T-helper 17 cell (primary cell): ENCODE measurements around the gene CDK5R1. TPM values are rescaled to one million over a fixed set of nuclear protein-coding genes. Genes with fewer than 3 reads are reported as not detected.
A peak's percentile ranks its signal among the peaks of the same experiment; 100 is the strongest.

Experiments
- ATAC-seq: fragments of 150-1000 bp; cut with Tn5 transposase; 2 replicates; pipeline ENCODE4 v1.10.0; 2021; ENCODE audit warnings: mild to moderate bottlenecking, moderate library complexity
- DNase-seq, 3 donors: peaks; one replicate each; pipeline versions ENCODE4 v3.0.0 to v3.0.0-alpha.2; 2020 to 2021
- H3K9me3 ChIP-seq: one replicate; pipeline ENCODE4 v1.7.0; 2013; ENCODE audit warnings: low read length, mild to moderate bottlenecking; ENCODE audit not compliant: control insufficient read depth, poor library complexity, severe bottlenecking
- H3K27ac Mint-ChIP-seq: one replicate; pipeline ENCODE4 v1.8.0; 2022; ENCODE audit warnings: mild to moderate bottlenecking, moderate library complexity, mixed read lengths
- H3K27me3 Mint-ChIP-seq: one replicate; pipeline ENCODE4 v1.8.0; 2022; ENCODE audit warnings: mixed read lengths
- H3K36me3 Mint-ChIP-seq: one replicate; pipeline ENCODE4 v1.8.0; 2022; ENCODE audit warnings: low read depth, mixed read lengths
- H3K4me1 Mint-ChIP-seq: one replicate; pipeline ENCODE4 v1.8.0; 2022; ENCODE audit warnings: mild to moderate bottlenecking, mixed read lengths
- H3K4me3 Mint-ChIP-seq: one replicate; pipeline ENCODE4 v1.8.0; 2022; ENCODE audit warnings: mild to moderate bottlenecking, moderate library complexity, mixed read lengths
- total RNA-seq, 4 donors: library from RNA in 2 of 4; stranded (reverse) in 2 of 4; gene quantifications; one replicate each; pipeline ENCODE4 v1.2.3 and lab custom pipeline; 2022 to 2026

CDK5R1 gene
- total RNA-seq, 2 donors from 2014 or later, result 8.0 to 8.2 TPM

DNA sequence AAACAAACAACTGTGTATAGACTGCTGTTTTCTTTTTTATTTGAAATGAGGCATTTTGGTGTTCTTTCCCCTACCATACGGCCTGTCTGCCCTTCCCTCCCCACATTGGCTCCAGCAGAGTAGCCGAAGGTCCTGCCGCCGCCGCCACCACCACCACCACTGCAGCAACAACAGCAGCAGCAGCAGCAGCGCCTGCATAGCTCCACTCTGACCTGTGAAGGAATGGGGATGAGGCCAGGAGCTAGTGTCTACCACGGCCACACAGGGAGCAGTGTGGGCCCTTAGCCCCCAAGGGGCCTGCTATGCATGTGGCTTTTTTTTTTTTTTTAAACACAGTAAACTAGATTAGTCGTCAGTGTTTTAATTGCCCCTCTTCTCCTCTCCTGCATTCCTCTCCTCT is 5.6 kb upstream of the CDK5R1 start:
- DNase-seq (no peak), ATAC-seq (no peak)
- Mint-ChIP-seq H3K36me3 (peaks cover 11% of the 10 kb centered on the region), H3K4me3 (no peak overlapping the region), H3K27ac (peak overlapping the region; percentile 84), H3K4me1 (peaks cover 11% of the 10 kb centered on the region), H3K27me3 (no peaks in the 10 kb centered on the region)
- no peaks in the 10 kb centered on the region for H3K9me3 ChIP-seq

DNA sequence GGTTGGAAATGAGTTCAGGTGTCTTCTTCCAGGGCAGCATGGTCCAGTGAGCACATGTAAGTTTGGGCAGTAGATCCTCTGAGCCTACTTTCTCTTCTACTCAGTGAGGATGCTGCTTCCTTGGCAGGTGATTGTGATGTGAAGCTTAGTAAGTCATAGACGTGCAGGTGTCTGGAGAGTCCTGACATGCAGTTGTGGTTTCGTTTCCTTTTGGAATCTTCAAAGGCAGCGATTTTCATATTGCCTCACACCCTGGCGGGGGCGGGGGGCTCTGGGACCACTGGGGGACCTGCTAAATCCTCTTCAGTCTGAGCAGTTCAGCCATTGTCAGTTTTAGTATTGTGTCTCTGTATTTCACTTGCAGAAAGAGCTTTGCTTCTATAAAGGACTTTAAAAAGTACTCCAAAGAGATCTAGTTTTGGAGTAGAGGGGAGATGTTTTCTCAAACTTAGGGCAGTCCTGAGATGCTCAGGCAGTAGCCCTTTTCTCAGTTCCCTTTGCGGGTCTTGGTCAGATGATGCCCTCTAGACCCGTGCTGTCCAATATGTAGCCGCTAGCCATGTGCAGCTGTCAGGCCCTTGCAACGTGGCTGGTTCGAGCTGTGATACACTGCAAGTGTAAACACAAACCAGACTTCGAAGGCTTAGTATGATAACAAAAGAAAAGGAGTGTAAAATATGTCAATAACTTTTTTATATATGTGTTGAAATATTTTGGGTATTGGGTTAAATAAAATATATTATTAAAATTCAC is 4.0 kb upstream of the CDK5R1 start:
- ATAC-seq (no peak), DNase-seq (no peak)
- H3K9me3 ChIP-seq, result no peaks in the 10 kb centered on the region
- H3K4me3 Mint-ChIP-seq, result no peak overlapping the region
- H3K4me1 Mint-ChIP-seq, result peaks cover 14% of the 10 kb centered on the region
- peaks cover 11% of the 10 kb centered on the region for H3K36me3 Mint-ChIP-seq
- no peaks in the 10 kb centered on the region for H3K27me3 Mint-ChIP-seq
- peak overlapping the region; percentile 92 for H3K27ac Mint-ChIP-seq

- Mint-ChIP-seq H3K27ac (peak overlapping the region; percentile 92), H3K4me1 (peaks cover 20% of the 10 kb centered on the region), H3K4me3 (peak overlapping the region; percentile 69), H3K27me3 (no peaks in the 10 kb centered on the region), H3K36me3 (peaks cover 13% of the 10 kb centered on the region)
- DNase-seq (no peak), ATAC-seq (peak; percentile 37)
- no peaks in the 10 kb centered on the region for H3K9me3 ChIP-seq
These were observed 3.3 kb upstream of the CDK5R1 start for GRCh38 chr17:32483451-32484019.

GRCh38 chr17:32484041-32484461 is 2.7 kb upstream of the CDK5R1 start:
- peaks cover 25% of the 10 kb centered on the region for H3K4me1 Mint-ChIP-seq
- no peaks in the 10 kb centered on the region for H3K9me3 ChIP-seq
- peak overlapping the region; percentile 92 for H3K27ac Mint-ChIP-seq
- no peak for ATAC-seq
- H3K36me3 Mint-ChIP-seq, result peaks cover 13% of the 10 kb centered on the region
- H3K4me3 Mint-ChIP-seq, result no peak overlapping the region
- H3K27me3 Mint-ChIP-seq, result no peaks in the 10 kb centered on the region
- DNase-seq, result no peak

DNA sequence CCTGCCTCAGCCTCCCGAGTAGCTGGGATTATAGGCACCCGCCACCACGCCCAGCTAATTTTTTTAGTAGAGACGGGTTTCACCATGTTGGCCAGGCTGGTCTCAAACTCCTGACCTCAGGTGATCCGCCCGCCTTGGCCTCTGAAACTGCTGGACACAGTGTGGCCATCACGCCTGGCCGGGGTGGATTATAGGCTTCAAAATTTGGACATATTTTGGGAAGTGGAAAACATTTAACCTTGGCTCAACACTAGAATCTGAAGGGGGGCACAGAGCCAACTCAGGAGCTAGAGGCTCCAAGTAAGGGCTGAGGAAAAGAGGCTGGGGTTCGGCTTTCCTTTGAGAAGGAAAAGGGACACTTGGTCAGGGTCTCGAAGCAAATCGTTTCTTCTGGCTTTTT is 2.2 kb upstream of the CDK5R1 start:
- H3K36me3 Mint-ChIP-seq, result peaks cover 10% of the 10 kb centered on the region
- ATAC-seq (no peak), DNase-seq (no peak)
- H3K4me3 Mint-ChIP-seq, result no peak overlapping the region
- H3K4me1 Mint-ChIP-seq, result peaks cover 29% of the 10 kb centered on the region
- H3K27me3 Mint-ChIP-seq, result no peaks in the 10 kb centered on the region
- H3K9me3 ChIP-seq, result no peaks in the 10 kb centered on the region
- peak overlapping the region; percentile 92 for H3K27ac Mint-ChIP-seq

DNA sequence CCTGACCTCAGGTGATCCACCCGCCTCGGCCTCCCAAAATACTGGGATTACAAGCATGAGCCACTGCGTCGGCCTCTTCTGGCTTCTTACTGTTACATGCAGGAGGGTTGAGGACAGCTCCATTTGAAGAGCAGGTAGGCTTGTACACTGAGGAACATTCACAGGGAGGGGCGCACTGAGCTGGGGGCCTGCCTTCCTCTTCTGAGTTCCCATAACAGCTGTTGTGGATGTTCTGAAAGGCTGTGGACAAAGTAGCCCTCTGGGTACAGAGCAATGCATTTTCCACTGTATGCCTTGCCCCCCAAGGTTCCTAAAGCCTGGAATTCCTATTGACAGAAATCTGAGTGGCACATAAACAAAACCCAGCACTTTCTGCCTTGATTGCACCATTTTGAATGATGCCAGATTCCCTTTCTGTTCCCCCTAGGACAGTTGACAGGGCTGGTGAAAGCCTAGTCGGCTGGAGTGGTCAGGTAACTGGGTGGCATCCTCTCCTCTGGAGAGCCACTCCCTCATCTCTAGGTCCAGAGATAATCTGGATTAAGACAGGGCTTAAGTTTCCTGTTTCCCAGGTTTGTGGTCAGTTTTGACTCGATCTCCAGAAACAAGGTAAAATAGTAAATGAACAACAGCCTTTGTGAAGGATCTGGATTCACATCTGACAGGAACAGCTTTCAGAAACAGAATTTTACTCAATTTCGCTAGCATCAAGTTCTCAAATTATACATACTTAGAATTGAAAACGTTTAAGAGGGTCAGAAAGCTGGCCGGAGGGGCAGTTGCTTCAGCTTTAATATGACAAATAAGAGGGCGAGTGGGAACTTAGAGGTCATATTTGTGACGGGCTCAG is 1.3 kb upstream of the CDK5R1 start:
- no peak for DNase-seq
- H3K9me3 ChIP-seq, result no peaks in the 10 kb centered on the region
- no peaks in the 10 kb centered on the region for H3K27me3 Mint-ChIP-seq
- peak overlapping the region; percentile 85 for H3K4me3 Mint-ChIP-seq
- H3K4me1 Mint-ChIP-seq, result peaks cover 33% of the 10 kb centered on the region
- peak overlapping the region; percentile 51 for H3K27ac Mint-ChIP-seq
- no peak for ATAC-seq
- peaks cover 9% of the 10 kb centered on the region for H3K36me3 Mint-ChIP-seq

DNA sequence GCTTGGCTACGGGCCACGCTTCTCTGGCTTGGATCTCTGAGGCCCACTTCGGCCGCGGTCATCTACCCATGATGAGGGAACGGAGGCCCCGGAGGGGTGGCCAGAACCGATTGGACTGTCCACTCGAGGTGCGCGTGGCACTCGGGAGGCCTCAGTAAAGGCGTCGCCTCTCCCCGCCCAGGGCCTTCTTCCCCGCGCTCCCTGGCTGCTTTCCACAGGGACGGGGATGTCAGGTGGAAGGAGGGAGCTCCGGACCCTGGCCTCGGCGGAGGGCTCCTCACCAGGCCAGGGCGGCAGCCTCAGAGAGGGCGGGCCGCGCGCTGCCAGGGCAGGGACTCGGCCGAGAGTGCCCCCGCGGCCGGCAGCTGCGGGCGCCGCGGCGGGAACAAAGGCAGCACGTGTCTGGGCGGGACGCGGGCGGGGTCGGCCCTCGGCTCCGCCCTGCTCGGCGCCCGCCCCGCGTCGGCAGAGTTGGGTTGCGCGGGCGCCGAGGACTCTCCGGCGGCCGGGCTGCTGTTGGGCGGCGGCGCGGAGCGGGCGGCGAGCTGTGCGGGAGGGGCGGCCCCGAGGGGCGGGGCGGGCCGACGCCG is 587 bp upstream of the CDK5R1 start:
- ATAC-seq, result peak; percentile 82
- peak; percentile 66 to 74 (median 70) for DNase-seq
- Mint-ChIP-seq H3K27ac (peak overlapping the region; percentile 51), H3K4me1 (peaks cover 35% of the 10 kb centered on the region), H3K4me3 (peak overlapping the region; percentile 85), H3K36me3 (peaks cover 6% of the 10 kb centered on the region), H3K27me3 (no peaks in the 10 kb centered on the region)
- H3K9me3 ChIP-seq, result no peaks in the 10 kb centered on the region

DNA sequence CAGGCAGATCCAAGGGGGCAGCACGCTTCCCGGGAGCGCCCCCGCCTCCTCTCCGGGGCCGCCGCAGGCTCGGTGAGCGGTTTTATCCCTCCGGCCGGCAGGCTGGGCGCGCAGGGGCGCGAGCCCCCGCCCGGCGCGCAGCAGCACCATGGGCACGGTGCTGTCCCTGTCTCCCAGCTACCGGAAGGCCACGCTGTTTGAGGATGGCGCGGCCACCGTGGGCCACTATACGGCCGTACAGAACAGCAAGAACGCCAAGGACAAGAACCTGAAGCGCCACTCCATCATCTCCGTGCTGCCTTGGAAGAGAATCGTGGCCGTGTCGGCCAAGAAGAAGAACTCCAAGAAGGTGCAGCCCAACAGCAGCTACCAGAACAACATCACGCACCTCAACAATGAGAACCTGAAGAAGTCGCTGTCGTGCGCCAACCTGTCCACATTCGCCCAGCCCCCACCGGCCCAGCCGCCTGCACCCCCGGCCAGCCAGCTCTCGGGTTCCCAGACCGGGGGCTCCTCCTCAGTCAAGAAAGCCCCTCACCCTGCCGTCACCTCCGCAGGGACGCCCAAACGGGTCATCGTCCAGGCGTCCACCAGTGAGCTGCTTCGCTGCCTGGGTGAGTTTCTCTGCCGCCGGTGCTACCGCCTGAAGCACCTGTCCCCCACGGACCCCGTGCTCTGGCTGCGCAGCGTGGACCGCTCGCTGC is 832 bp downstream of the CDK5R1 start:
- no peaks in the 10 kb centered on the region for H3K27me3 Mint-ChIP-seq
- no peak for DNase-seq
- H3K36me3 Mint-ChIP-seq, result peaks cover 2% of the 10 kb centered on the region
- no peaks in the 10 kb centered on the region for H3K9me3 ChIP-seq
- peaks cover 42% of the 10 kb centered on the region for H3K4me1 Mint-ChIP-seq
- peak overlapping the region; percentile 85 for H3K27ac Mint-ChIP-seq
- H3K4me3 Mint-ChIP-seq, result peak overlapping the region; percentile 94
- no peak for ATAC-seq

- H3K27me3 Mint-ChIP-seq, result no peaks in the 10 kb centered on the region
- peaks cover 2% of the 10 kb centered on the region for H3K36me3 Mint-ChIP-seq
- peak overlapping the region; percentile 94 for H3K4me3 Mint-ChIP-seq
- peak overlapping the region; percentile 85 for H3K27ac Mint-ChIP-seq
- peaks cover 47% of the 10 kb centered on the region for H3K4me1 Mint-ChIP-seq
- no peaks in the 10 kb centered on the region for H3K9me3 ChIP-seq
- DNase-seq (no peak), ATAC-seq (no peak)
These were observed 1.4 kb downstream of the CDK5R1 start for GRCh38 chr17:32488177-32488542.

GRCh38 chr17:32488604-32489180 is 1.9 kb downstream of the CDK5R1 start:
- H3K27me3 Mint-ChIP-seq, result no peaks in the 10 kb centered on the region
- H3K4me1 Mint-ChIP-seq, result peaks cover 43% of the 10 kb centered on the region
- H3K36me3 Mint-ChIP-seq, result peaks cover 2% of the 10 kb centered on the region
- H3K4me3 Mint-ChIP-seq, result peak overlapping the region; percentile 94
- peak overlapping the region; percentile 85 for H3K27ac Mint-ChIP-seq
- H3K9me3 ChIP-seq, result no peaks in the 10 kb centered on the region
- no peak for ATAC-seq
- no peak for DNase-seq

DNA sequence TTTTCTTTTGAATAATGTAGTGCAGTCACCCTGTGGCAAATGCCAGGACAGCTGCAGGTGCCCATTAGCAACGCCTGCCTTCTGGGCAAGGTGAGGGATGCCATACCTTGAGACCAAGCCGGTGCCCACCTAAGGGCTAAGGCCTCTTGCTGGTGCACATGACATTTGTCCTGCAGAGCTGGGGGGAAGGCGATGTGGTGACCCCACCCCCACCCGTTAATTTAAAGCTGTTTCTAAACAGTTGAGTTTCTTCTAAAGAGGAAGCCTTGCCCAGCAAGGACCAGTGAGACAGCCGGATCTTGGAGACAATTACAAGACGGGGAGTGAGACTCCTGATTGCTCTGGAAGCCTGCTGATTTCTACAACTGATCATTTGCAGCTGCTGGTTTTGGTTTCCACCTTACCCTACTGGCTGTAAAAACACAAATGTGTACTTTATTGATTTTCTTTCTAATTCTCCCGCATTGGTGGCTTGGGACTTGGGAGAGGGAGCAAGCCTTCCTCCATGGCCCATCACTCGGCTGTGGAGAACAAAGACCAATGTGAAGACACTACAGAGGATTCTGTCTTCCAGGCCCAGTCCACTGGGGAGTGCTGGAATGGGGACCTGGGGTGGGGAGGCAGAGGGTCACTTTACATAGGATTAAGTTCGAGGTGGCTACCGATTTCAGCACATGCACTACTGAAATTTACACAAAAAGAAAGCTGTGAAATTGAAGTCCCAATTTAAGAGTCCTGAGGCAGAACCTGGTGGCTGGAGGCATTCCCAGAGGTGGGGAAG is 2.7 kb downstream of the CDK5R1 start:
- H3K9me3 ChIP-seq, result no peaks in the 10 kb centered on the region
- Mint-ChIP-seq H3K27ac (peak overlapping the region; percentile 85), H3K4me1 (peaks cover 41% of the 10 kb centered on the region), H3K36me3 (peaks cover 2% of the 10 kb centered on the region), H3K27me3 (no peaks in the 10 kb centered on the region), H3K4me3 (peak overlapping the region; percentile 94)
- DNase-seq (no peak), ATAC-seq (no peak)

GRCh38 chr17:32490101-32490482 is 3.3 kb downstream of the CDK5R1 start:
- Mint-ChIP-seq H3K27me3 (no peaks in the 10 kb centered on the region), H3K4me3 (peak overlapping the region; percentile 94), H3K4me1 (peaks cover 39% of the 10 kb centered on the region), H3K27ac (peak overlapping the region; percentile 85), H3K36me3 (peaks cover 2% of the 10 kb centered on the region)
- no peaks in the 10 kb centered on the region for H3K9me3 ChIP-seq
- DNase-seq (no peak), ATAC-seq (no peak)
